UCSD-AML1 (cell line): Measurements from ENCODE around the gene PRX.
A peak's percentile ranks its signal among the peaks of the same experiment; 100 is the strongest.
"Not testable (repeated sequence)": the region's sequence is repeated elsewhere in the genome, so short reads cannot be mapped to it uniquely, and the experiment has no call there.

ENCODE experiments used
- DNase-seq: peaks from one replicate; lab custom pipeline; 2025; ENCODE audit not compliant: unreplicated experiment; lab: John Stamatoyannopoulos, UW

Gene PRX

GRCh38 chr19:40392894-40393517 lies 20.2 kb downstream of the PRX start:
- DNase-seq, result peak; percentile 23

GRCh38 chr19:40392123-40392522 lies 21.1 kb downstream of the PRX start:
- no peak for DNase-seq

- no peak for DNase-seq
Measured at GRCh38 chr19:40390084-40390742, 23.0 kb downstream of the PRX start, which contains the start of gene HIPK4. Gene HIPK4 (minus strand): TSS chr19:40390181. CDS start chr19:40389902, 279 bp downstream.

GRCh38 chr19:40389404-40390083 lies 23.6 kb downstream of the PRX start:
- no peak for DNase-seq

GRCh38 chr19:40388481-40388880 lies 24.7 kb downstream of the PRX start:
- DNase-seq, result no peak

- no peak for DNase-seq
Measured at GRCh38 chr19:40387155-40387554, 26.0 kb downstream of the PRX start.

GRCh38 chr19:40383668-40384248 lies 29.4 kb downstream of the PRX start:
- DNase-seq, result no peak

- DNase-seq, result no peak
Measured at GRCh38 chr19:40381321-40381720, 31.9 kb downstream of the PRX start.

GRCh38 chr19:40380199-40381037 lies 32.8 kb downstream of the PRX start:
- no peak for DNase-seq

- DNase-seq, result no peak
Measured at GRCh38 chr19:40379446-40380198, 33.6 kb downstream of the PRX start.

- no peak for DNase-seq
Measured at GRCh38 chr19:40378509-40378908, 34.7 kb downstream of the PRX start.

GRCh38 chr19:40377876-40378385 lies 35.2 kb downstream of the PRX start:
- no peak for DNase-seq

GRCh38 chr19:40376286-40376862 lies 36.8 kb downstream of the PRX start:
- no peak for DNase-seq

- DNase-seq, result no peak
Measured at GRCh38 chr19:40374084-40374483, 39.1 kb downstream of the PRX start.

GRCh38 chr19:40371802-40372122 lies 41.4 kb downstream of the PRX start:
- DNase-seq, result no peak

GRCh38 chr19:40370997-40371801 lies 42.0 kb downstream of the PRX start:
- DNase-seq, result no peak

- DNase-seq, result not testable (repeated sequence)
Measured at GRCh38 chr19:40370253-40370652, 42.9 kb downstream of the PRX start.

GRCh38 chr19:40369797-40370196 lies 43.4 kb downstream of the PRX start:
- no peak for DNase-seq
